ENCODE data around the gene SAA2. TPM values are rescaled to one million over a fixed set of nuclear protein-coding genes. Genes with fewer than 3 reads are reported as not detected.
"Not testable (repeated sequence)": the region's sequence is repeated elsewhere in the genome, so short reads cannot be mapped to it uniquely, and the experiment has no call there.

The SAA2 gene
- total RNA-seq, 4 donors from 2014 or later = 2.8 to 5.5 (median 3.9) TPM

DNA sequence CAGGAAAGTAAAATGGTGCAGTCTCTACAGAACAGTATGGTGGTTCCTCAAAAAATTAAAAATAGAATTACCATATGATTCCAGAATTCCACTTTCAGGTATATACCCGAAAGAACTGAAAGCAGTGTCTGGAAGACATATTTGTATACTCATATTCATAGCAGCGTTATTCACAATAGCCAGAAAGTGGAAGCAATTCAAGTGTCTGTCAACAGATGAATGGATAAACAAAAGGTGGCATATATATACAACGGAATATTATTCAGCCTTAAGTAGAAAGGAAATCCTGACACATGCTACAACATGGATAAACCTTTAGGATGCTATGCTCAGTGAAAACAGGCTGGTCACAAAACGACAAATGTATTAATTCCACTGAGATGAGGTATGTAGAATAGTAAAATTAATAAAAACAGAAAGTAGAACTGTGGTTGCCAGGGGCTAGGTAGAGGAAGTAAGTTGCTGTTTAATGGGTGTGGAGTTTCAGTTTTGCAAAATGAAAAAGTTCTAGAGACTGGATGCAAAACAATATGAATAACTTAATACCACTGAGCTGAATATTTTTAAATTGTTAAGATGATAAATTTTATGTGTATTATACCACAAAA is 32.1 kb upstream of the SAA2 start:
- DNase-seq (ENCODE audit: low spot score in 2 of 2) = no peak
- WGBS, 2 donors = 73 to 77% methylated on average over 4 of the region's 4 CpGs
- H3K4me3 ChIP-seq (ENCODE audit: low read depth, poor library complexity, severe bottlenecking) = no peak overlapping the region
- TF ChIP-seq, protein P1, sequence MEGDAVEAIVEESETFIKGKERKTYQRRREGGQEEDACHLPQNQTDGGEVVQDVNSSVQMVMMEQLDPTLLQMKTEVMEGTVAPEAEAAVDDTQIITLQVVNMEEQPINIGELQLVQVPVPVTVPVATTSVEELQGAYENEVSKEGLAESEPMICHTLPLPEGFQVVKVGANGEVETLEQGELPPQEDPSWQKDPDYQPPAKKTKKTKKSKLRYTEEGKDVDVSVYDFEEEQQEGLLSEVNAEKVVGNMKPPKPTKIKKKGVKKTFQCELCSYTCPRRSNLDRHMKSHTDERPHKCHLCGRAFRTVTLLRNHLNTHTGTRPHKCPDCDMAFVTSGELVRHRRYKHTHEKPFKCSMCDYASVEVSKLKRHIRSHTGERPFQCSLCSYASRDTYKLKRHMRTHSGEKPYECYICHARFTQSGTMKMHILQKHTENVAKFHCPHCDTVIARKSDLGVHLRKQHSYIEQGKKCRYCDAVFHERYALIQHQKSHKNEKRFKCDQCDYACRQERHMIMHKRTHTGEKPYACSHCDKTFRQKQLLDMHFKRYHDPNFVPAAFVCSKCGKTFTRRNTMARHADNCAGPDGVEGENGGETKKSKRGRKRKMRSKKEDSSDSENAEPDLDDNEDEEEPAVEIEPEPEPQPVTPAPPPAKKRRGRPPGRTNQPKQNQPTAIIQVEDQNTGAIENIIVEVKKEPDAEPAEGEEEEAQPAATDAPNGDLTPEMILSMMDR (IDR thresholded peaks at IDR 0.05) = no peak
- TF ChIP-seq POLR2A (IDR thresholded peaks at IDR 0.05) = no peak
- intact Hi-C loops (cut with DNase I; ENCODE audit: low total_unique reads) = no loop called here

DNA sequence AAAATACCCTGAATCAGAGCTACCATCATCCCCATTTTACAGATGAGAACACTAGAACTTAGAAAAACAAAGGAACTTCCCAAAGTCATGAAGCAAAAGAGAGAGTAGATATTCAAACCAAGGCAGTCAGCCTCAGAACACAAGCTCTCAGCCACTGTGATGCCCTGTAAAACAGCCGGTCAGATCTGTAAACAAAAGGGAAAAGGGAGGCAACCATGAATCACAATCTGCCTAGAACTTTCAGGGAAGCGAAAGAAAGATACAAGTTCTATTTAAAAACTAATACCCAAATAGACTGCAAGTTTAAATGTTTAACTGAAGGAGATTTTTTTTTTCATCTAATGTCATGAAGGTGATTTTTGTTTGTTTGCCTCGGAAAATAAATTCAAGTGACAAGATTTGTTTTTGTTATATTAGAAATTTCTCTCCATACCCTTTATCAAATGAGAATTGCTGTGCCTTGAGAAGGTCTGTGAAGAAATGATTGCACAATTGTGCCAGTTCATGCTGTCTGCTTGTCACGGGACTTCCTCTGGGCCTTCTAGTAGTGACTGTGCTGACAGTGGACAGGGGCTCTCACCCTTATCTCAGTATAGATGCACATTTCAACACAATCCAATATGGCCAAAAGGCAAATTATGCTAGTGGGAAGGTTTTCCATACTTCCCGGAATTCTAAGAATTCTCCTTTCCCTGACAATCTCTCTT is 29.2 kb upstream of the SAA2 start:
- TF ChIP-seq, protein P1 (IDR thresholded peaks at IDR 0.05) = no peak
- TF ChIP-seq POLR2A (IDR thresholded peaks at IDR 0.05) = no peak
- DNase-seq (ENCODE audit: low spot score in 2 of 2) = peak in 1 of 2 donors; percentile 37
- 85 to 87% methylated on average over 5 of the region's 5 CpGs for WGBS, 2 donors
- H3K4me3 ChIP-seq (ENCODE audit: low read depth, poor library complexity, severe bottlenecking) = no peak overlapping the region
- intact Hi-C loops (cut with DNase I; ENCODE audit: low total_unique reads) = no loop called here

DNA sequence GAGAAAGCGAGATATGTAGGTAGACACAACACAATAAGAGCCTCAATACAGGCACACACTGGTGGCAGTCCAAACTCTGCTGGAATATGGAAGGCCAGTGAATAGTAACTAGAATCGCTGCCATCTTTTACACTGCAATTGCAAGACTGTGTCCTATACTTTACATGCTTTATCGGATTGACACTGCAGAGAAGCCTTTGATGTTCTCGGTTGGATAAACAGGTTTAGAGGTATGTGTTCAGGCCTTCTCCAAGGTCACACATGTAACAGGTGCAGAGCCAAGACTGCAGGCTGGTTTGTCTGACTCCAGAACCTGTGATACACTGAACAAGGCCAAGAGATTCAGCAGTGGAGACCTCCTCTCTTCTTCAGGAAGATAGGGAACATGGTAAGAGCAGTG is 22.7 kb upstream of the SAA2 start:
- no peak for TF ChIP-seq POLR2A (IDR thresholded peaks at IDR 0.05)
- TF ChIP-seq, protein P1 (IDR thresholded peaks at IDR 0.05) = no peak
- 70 to 77% methylated on average over 4 of the region's 4 CpGs for WGBS, 2 donors
- intact Hi-C loops (cut with DNase I; ENCODE audit: low total_unique reads) = no loop called here
- H3K4me3 ChIP-seq (ENCODE audit: low read depth, poor library complexity, severe bottlenecking) = no peak overlapping the region
- no peak for DNase-seq (ENCODE audit: low spot score in 2 of 2)

DNA sequence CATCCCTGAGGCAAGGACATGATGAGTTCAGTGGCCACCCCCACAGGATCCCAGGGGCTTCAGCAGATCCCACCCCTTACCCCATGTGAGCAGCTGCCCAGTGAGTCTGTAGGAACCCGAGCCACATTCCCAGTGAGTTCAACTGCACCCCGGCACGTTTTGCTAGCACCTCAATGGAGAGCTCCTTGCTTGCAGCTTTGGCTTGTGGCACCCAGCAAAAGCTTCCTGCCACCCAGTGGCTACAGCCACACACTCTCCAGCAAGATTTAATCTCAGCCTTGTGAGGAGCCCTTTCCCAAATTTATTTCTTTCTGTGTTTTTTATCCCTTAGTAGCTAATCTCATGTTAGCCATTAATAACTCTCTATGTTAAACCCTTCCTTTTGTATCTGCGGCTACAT is 21.6 kb upstream of the SAA2 start:
- intact Hi-C loops (cut with DNase I; ENCODE audit: low total_unique reads) = no loop called here
- no peak for TF ChIP-seq POLR2A (IDR thresholded peaks at IDR 0.05)
- TF ChIP-seq, protein P1 (IDR thresholded peaks at IDR 0.05) = no peak
- no peak for DNase-seq (ENCODE audit: low spot score in 2 of 2)
- WGBS, 2 donors = 71 to 85% methylated on average over 3 to 4 of the region's 4 CpGs
- no peak overlapping the region for H3K4me3 ChIP-seq (ENCODE audit: low read depth, poor library complexity, severe bottlenecking)

DNA sequence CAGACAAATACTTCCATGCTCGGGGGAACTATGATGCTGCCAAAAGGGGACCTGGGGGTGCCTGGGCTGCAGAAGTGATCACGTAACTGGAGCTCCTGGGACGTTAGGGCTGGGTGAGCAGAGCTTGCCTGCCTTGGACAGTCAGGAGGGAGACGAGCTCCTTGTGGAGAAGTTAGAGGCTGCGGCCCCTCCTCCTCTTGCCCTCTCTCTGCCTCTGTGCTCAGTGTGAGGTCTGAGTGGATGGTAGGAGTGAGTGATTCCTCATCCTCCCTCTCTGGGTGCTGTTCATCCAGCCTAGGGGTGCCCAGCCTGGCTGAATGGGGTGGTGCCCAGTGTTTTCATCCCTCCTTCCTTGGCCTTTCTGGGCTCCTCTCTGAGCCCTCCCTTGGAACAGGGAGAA is 20.8 kb upstream of the SAA2 start:
- intact Hi-C loops (cut with DNase I; ENCODE audit: low total_unique reads); H3K4me3 ChIP-seq (ENCODE audit: low read depth, poor library complexity, severe bottlenecking); DNase-seq (ENCODE audit: low spot score in 2 of 2): not testable (repeated sequence)
- 79% methylated on average over 3 of the region's 5 CpGs; no CpG with 5 or more reads in 1 of the 2 donors for WGBS, 2 donors

DNA sequence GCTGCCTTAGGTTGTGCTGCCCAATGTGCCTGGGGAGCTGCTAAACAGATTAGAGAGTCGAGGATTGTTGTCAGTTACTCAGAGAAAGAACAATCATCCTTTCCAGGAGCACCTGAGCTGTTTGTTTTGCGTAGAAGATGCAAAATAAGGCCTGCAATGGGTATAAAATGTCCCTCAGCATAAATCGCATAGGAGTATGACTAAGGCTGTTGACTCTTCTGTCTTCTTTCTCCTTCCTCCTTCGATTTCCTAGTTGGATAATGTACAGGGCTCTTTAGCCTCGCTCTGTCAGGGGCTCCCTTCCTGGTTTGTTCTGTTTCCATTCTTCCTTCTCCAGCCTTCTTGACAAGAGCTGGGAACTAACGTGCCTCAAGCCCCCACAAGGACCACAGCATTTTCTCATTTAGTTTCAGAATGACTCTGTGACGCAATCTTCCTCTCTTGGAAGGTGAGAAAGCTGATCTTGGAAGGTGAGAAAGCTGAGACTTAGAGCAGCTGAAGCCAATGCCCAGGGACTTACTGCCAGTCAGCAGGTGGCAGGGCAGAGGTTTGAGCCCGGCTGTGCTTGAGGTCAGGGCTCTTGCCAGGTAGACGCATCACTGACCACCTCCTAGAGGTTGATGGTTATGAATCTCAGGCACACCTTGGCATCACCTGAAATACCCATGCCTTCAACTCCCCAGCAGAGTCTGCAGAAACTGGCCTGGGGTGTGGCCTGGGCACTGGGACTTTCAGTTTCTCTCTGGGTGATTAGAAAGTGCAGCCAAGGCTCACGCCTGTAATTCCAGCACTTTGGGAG is 19.1 kb upstream of the SAA2 start:
- DNase-seq (ENCODE audit: low spot score in 2 of 2); H3K4me3 ChIP-seq (ENCODE audit: low read depth, poor library complexity, severe bottlenecking); intact Hi-C loops (cut with DNase I; ENCODE audit: low total_unique reads): not testable (repeated sequence)
- 61 to 86% methylated on average over 2 to 6 of the region's 10 CpGs for WGBS, 2 donors
